GM18861 (cell line): ENCODE results near the gene GRIP2.
"Not testable (repeated sequence)": the region's sequence is repeated elsewhere in the genome, so short reads cannot be mapped to it uniquely, and the experiment has no call there.

Experiments
- ATAC-seq: cut with Tn5 transposase; IDR thresholded peaks from one replicate; pipeline ENCODE4 v1.9.1; 2021; ENCODE audit not compliant: unreplicated experiment

The GRIP2 gene

DNA sequence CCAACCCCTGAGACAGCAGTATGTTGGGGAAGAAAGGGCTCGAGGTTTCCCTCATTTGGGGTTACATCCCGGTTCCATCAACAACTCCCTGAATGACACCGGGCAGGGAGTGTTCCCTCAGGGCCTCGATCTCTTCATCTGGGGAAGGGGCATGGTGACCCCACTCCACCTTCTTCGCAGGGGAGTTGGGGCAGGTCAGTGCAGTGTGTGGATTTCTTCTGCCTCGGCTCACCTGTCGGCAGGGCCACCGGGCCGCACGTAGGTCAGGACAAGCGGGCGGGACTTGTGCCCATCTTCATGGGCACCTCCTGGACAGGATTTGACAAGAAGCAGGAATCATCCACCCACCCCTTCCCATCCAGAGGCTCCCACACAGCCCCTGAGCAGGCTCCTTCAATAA, 17.4 kb downstream of the GRIP2 start:
- ATAC-seq: no peak

DNA sequence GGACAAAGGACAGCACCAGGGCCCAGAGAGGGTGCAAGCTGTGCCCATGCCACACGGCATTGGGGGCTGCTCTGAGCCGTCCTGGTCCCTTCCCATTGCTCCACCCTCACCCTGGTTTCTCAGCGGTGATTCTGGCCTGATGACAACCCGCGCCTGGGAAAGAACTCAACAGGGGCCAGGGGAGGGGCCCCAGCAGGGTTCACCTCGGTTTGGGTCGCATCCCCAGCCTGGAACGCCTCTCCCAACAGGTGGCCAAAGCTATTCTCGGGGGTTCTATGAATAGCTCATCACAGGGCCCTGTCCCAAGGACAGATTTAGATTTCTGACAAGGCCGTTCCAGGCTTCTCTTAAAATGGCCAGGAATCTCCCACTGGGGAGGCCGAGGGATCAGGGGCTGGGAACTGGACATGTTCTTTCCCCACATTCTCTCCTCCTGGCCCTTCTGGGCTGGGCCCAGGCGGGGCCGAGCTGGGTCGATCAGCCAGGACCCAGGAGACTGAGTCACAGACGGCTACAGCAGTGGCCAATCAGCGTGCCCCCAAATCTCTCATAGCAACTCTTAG, 17.9 kb downstream of the GRIP2 start:
- ATAC-seq: no peak

DNA sequence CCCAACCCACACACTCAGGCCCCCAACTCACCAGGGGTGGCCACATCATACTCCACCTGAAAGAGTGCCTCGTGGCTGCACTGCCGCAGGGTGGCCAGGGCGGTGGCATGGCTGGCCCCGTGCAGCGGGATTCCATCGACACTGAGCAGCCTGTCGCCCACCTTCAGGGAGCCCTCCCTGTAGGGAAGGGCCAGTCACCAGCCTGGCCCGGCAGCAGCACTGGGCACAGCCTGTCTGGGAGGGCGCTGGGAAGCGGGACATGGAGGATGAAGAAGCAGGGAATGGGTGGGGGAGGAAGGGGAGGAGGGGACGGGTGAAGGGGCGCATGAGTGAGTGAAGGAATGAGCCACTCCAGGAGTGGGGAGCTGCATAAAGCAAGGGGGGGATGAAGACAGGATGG, 18.5 kb downstream of the GRIP2 start:
- ATAC-seq: no peak

DNA sequence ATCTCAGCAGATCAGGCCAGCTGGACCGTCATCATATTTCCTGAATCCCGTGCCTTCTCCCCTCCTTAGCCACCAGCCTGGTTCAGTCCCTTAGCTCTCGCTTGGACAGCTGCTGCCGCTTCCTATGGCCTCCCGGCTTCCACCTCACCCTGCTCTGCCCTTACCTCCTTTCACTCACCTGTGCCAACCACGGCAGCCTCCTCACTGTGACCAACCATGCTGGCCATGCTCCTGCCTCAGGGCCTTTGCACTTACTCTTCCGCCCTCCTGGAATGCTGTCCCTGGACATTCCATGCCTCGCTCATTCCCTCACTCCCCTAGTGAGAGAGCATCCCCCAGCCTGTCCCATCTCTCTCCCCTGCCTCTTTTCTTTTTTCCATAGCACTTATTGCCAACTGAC, 19.2 kb downstream of the GRIP2 start:
- ATAC-seq: no peak

DNA sequence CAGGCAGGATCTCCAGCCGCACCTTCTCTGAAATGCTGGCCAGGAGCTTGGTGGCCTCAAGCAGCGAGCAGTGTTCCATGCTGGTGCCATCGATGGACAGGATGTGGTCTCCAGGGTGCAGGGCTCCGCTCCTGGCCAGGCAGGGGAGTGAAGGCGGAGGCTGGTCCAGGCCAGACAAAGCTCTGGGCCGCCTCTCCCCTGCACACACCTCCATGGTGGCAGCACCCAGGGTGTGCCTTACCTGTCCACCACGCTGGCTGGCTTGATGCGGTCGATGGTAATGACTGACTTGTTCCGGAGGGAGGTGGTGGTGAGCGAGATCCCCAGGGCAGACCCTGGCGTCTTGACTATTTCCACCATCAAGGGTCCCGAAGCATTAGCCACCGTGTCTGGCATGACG, 20.0 kb downstream of the GRIP2 start:
- ATAC-seq: no peak

DNA sequence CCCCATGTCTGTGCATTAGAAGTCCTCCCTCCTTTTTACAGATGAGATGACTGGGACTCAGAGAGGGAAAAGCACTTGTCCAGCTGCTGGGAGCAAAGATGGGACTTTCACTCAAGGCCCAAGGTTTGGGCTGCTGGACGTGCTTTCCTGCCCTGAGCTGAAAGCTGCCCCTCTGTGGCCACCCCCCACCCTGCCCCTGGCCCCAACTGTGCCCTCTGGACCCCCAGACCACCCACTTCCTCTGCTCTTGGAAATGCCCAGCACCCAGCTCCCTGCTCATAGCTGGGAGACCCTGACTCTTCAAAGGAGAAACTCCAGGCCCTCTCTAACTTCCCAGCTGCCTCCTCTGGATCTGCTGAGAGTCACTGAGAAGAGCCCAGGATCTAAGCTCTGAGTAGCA, 20.7 kb downstream of the GRIP2 start:
- ATAC-seq: no peak

DNA sequence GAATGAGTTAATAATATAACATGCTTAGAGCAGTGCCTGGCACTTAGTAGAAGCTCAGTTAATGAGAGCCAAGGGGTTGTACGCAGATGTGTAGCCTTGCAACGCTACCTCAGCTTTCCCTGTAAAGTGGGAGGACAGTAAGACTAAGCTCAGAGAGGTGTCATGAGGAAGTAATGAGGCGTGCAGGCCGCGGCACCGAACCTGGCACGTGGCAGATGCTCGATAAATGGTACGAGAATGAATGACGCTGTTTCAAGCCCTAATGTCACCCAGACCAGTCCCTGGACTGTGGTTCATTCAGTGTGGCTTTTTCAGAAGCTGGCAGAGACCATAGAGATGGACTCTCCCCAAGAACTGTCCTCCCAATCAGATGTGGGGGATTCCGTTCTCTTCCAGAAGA, 21.2 kb downstream of the GRIP2 start:
- ATAC-seq: no peak

DNA sequence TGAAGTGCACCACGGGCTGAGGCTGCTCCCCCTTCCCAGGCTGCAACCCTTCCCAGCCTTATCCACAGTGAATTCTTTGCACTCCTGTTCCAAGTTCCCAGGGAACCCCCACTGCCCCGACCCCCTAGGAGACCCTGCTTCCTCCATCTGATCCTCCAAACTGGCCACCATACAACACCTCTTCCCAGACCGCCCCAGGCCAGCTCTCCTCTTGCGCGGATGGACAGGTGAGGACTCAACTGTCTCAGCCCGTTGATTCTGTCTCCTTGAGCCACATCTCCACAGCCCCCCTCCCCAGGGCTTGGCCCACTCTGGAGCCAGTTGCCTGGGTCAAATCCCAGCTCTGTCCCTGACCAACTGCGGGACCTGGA, 21.7 kb downstream of the GRIP2 start:
- ATAC-seq: no peak

DNA sequence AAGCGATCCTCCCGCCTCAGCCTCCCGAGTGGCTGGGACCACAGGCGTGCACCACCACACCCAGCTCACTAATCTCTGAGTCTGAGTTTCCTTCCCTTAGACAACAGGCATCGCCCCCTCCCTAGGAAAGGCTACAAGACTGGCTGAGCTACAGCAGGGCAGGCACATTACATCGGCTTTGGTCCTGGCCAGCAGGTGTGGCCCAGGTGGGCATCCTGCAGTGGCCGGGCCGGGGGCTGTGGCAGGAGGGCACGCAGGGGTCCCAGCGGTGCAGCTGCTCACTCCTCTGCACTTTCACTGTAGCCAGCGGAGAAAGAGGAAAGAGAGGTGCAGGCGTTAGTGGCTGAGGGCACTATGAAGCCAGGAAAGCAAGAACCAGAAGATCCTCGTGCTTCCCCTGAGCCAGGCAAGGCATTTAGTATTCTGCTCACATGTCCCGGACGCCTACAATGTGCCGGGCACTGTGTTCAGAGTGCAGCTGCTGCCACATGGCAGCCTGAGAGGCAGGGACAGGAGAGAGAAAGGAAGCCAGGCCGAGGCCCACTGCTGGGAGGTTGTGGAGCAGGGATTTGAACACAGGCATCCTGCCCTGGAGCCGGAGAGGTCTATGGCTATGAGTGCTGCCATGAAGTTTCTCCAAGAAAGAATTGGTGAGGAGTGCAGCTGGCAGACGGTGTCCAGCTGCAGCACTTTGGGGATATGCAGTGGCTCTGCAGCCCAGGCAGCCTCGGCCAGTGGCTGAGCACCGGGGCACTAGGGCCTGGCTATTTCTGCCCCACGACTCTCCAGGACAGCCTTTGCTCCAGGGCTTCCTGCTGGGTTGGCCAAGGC, 22.3 kb downstream of the GRIP2 start:
- no peak for ATAC-seq

DNA sequence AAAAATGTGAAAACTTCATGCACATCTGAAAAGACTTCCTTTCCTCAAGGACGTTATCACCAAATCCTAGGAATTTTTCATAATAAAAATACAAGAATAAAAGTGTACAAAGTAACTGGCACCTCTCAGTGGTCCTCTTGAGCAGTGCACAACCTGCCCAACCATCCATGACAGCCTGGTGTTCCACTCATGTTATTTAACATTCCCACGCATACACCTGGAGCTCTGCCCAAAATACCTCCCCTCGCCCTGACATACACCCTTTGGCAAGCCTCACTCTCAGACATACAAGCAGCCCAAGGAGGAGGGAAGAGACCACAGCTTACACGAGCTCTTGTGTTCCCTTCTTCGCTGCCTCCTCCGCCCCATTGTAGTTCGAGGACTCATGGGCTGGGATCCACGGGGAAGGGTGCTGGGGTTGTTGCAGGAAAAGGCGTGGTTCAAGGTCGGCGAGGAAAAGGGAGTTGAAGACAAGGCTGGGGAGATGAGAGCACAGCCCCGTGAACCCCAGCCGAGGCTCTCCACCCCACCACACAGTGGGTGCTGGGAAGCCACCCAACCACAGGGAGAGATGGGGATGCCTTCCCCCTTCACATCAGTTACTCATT, 23.3 kb downstream of the GRIP2 start:
- no peak for ATAC-seq

DNA sequence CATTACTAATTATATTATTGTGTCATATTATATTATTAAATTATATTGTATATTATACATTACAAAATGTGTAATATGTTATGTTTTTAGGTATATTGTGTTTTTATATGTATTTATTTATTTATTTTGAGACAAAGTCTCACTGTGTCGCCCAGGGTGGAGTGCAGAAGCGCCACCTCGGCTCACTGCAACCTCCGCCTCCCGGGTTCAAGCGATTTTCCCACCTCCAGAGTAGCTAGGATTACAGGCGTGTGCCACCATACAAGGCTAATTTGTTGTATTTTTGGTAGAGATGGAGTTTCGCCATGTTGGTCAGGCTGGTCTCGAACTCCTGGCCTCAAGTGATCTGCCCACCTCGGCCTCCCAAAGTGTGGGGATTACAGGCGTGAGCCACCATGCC, 24.6 kb downstream of the GRIP2 start:
- ATAC-seq: not testable (repeated sequence)

DNA sequence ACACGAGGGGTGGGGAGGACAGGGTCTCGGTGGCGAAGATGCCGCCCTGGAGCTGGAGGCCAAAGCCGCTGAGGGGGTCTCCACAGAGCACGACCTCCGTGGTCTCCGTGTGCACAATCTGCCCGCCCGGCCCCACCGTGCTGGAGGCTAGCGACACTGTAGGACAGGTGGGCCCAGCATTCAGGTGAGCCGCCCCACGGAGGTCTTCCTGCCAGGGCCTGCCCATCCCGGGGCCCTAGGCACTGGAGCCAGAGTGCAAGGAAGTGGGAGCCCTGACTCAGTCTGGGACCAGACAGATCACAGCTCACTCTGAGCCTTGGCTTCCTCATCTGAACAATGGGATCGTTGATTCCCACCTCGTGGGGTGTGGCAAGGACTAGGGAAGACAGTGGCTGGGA, 25.8 kb downstream of the GRIP2 start:
- ATAC-seq: no peak

DNA sequence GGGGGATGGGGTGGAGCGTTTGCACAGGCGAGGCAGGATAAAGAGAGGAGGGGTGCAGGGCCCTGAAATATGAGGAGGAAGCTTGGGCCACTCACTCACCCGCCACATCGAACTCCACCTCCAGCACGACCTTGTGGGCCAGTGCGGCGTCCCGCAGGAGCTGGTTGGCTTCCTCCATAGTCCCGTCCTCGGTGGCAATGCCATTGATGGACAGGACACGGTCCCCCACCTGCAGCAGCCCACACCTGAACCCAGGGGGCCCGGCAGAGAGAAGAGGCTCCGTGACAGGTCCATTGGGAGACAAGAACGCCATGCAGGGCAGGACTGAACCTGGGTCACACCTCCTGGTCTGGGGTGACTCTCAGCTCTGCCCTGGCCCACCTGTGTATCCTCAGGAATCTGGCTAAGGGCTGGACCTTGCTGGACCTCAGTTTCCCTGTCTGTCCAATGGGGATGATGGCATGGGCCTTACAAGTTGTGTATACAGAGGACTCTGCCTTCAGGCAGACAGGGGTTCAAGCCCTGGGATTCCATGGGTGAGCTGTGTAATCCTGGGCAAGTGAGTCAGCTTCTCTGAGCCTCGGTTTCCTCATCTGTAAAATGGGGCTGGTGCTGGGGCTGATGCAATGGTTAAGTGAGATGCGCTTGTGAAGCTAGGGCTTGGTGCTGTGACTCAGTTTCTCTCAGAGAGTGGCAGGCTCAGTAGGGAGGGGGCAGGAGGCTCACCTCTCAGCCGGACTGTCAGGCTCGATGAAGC, 26.4 kb downstream of the GRIP2 start:
- no peak for ATAC-seq

DNA sequence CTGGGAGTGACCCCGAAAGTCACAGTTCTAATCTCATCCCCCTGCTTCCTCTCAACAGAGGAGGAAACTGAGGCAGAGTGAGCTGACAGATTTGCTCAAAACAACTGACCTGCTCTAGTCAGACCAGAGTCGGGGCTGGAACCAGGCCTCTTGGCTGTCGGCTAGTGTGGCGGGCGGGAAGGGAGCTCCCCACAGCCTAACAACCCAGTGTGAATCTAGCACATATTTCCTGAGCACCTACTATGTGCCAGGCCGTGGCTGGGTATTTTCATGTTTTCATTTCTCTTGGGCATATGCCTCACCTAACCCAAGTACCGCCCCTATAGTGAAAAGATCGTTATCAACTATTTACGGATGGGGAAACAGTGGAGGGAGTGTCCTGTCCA, 27.2 kb downstream of the GRIP2 start:
- no peak for ATAC-seq

DNA sequence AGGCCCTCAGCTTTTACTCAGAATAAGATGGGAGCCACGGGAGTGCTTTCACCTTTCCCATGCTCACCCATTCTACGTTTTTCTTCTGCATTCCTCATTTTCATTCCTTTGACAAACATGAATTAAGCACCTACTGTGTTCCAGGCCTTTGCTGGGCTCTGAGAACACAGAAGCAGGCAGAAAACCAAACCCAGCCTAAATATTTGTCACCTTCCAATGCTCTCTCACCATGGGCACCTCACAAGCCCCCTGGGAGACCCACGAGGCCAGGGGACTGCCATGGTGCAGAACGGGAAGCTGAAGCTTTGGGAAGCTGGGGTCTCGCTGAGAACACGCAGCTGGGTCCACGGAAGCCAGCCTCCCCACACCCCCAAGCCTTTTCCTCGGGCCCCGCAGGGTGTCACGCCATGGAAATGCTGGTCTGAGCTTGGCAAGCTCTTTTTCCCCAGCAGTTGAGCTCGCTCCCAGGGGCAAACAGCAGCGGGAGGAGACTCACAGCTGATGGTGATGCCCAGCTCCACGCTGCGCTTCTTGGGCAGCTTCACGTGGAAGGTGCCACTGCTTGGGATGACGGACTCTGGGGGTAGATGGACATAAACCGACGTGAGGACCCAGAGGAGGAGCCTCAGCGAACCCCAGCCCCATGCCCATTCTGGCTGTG, 27.7 kb downstream of the GRIP2 start:
- ATAC-seq: no peak

DNA sequence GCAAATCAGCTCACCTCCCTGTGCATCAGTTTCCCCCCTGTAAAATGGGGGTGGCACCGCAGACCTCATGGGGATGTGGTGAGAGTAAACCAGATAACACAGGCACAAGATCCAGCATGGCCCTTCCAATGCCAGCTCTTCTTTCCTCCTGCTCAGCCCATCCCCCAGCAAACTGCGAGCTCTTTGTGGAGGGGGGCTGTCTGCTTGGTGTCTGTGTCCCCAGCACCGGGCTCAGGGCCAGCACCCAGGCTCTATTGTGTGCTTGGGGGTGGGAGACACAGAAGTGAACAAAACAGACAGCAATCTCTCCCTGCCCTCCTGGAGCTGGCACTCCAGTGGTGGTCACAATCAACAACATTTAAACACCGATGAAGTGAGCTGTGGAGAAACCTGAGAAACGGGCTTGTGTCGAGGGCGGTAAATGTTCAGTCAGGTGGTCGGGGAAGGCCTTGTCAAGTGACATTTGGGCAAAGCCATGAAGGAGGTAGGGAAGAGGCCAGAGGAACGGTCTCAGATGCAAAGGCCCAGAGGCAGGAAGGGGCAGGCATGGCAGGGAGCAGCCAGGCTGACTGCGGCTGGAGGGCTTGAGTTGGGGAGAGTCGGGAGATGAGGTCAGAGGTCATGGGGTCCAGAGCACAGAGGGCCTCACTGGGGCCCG, 28.4 kb downstream of the GRIP2 start:
- ATAC-seq: no peak

DNA sequence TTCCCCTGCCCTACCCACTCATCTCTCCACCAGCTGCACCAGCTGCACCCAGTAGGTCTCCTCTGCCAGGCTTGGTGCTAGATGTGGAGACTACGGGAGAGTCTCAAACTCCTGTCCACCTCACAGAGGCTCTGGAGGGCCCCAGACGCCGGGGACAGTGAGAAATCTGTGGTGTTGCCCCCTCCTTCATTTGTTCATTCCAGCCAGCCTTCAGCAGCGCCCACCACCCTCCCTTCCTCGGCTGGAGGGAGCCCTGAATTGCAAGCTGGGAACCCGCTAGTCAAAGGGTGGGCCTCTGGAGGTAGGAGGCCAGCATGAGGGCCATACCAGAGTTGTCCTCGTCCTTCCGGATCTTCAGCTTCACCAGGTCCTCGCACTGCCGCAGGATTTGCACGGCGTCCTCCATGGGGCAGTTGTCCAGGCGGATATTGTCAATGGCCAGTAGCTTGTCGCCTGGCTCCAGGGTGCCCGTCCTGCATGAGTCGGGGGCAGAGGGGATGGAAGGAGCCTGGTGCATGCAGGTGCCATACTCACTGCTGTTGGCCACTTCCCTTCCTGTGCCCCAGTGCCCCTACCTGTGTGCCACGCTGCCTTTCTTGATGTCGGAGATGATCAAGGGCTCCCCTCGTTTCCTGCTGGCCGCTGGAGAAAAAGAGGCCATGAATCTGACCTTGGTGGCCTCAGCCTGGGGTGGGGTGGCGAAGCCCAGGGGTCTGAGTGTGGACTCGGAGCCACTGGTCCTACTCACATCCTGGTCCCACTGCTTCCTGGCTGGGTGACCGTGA, 29.1 kb downstream of the GRIP2 start:
- ATAC-seq: no peak

DNA sequence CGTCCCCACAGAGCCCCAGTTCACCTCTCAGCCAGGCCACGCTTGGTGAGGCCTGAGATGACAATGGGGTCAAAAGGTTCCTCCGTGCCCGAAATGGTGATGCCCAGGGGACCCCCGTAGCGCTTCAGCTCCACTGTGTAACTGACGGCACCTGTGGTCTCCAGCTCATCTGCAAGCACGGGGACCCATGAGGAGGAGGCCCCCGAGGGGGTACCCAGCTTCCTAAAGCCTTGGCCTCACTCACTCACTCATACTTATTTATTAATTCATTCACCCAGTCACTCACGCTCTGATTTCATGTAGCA, 30.4 kb downstream of the GRIP2 start:
- ATAC-seq: no peak

DNA sequence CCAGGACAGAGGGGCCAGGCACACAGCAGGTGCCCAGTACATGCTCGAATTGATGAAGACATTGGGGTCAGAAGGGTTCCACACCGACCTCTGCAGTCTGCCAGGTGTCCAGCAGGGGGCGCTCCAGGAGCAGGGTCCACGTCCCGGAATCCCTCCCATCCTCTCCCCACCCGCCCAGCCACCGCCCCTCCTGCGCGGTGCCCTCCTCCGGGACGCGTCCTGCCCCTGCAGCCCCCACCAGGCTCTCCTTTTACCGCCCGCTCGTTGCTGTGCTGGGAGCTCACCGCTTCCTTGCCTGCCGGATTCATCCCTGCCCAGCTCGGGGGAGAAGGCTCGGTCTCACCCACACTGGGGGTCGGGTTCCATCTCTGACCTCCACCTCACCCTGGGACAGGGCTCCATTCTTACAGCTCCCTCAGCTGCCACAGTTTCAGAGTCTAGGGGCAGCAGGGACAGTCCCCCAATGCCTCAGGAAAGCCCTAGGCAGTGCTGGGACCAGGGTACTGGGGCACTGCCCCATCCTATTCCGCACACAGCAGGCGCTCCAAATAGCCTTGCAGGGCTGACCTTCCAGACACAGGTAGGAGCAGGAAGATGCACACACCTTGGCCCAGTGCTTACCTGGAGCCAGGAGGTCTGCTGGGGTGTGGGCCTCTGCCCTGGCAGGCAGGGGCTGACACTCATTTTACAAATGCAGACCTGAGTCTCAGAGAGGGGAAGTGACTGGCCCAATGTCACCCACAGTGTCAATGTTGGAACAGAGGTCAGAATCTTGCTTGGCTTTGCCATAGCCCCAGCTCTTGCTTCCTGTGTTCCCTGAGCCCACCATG, 31.0 kb downstream of the GRIP2 start:
- no peak for ATAC-seq

DNA sequence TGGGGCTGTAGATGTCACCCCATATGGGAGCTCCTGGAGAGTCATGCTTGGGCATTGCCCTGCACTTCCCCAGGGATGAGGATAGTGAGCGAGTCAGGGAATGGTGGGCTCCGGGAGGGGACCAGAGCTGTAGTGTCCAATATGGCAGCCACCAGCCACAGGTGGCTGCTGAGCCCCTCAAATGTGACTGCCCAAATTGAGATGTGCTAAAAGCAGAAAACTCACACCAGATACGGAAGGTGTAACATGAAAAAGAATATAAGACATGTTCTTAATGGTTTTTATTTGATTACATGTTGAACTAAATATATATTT, 31.7 kb downstream of the GRIP2 start:
- ATAC-seq: no peak
